Activated effector memory CD4-positive, alpha-beta T cell treated with Interleukin-2 at 50 U/mL for 16 hours (primary cell): ENCODE results near the gene RASD2.
A peak's percentile ranks its signal among the peaks of the same experiment; 100 is the strongest.

Experiments
- DNase-seq: peaks from one replicate; pipeline ENCODE4 v3.0.0-alpha.2; 2020

The RASD2 gene

DNA sequence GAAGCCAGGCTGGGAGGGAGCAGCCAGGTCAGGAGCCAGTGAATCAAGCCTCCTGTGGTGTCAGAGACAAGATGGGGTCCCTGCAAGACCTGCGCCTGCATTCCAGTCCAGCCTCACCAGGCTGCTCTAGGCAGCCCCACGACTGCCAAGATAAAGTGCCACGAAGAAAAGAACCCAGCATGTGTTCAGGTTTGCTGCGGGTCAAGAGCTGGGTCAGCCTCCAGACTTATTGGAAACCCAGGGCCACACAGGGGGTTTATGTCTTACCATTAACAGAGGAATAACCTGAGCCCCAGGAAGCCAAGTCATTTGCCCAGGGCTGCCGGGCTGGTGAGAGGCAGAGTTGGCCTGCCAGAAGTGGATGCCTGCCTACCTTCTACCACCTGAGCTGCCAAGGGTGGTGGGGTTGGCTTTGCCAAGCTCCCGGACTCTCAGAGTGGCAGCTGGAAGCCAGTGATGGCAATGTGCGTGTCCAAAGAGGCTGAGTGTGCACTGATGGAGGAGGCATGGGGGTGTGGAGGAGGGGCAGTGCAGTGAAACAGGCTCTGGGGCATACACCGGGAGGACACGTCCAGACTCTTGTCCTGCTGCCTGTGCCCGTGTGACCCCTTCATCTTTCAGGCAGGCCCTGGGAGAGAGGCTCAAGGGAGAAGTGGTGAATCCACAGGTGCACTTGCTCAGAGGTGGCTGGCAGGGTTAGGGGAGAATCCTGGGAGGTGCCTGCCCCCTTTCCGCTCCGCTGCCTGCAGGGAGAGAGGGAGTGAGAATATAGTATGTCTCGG, 1.7 kb downstream of the RASD2 start:
- DNase-seq: no peak

DNA sequence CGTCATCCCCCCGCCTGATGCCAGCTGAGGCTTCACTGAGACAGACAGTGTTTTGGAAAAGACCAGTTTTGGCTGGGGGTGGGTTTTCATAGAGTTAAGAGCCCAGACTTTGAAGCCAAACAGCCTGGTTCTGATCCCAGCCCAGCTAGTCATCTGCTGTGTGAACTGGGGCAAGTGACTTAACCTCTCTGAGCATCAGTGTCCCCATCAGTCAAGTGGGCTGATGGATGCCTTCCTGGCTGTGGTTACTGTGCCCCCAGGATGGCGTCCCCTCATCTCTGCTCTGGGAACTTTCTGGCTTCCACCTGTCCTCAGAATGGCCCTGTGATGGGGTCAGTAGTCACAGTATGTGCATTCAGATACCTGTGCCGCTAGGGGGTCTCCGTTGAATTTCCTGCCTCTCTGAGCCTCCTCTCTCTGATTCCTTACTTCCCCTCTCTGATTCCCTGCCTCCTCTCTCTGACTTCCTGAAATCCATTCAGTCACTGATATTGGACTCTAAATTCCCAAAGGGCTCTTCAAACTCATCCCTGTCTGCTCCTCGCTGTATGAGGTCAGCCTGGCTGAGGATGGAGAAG, 2.4 kb downstream of the RASD2 start:
- DNase-seq: no peak

DNA sequence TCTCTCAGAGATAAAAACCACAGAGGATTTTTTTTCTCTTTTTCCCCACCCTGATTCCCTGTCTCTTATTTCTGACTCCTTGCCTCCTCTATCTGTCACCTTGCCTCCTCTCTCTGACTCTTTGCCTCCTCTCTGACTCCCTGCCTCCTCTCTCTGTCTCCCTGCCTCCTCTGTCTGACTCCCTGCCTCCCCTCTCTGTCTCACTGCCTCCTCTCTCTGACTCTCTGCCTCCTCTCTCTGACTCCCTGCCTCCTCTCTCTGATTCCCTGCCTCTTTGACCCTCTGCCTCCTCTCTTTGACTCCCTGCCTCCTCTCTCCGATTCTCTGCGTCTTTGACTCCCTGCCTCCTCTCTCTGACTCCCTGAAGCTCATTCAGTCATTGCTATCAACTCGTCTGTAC, 3.1 kb downstream of the RASD2 start:
- DNase-seq: no peak

DNA sequence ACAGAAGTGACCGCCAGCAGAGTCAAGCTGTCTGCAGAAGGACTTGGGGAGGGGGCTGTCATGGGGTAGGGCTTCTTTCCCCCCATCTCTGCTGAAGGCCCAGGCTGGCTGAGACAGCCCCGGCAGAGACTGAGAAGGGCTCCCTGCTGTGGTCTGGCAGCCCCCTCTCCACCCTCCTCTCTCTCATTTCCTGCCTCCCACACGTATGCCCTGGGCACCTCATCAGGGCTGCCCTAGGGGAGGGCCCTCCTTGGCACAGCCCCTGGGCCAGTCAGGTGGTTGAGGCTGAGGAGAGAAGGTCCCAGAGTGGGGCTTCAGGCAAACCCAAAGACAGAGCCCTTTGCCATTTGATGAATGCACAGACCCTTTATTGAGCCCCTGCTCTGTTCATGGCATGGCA, 3.6 kb downstream of the RASD2 start:
- DNase-seq: no peak

DNA sequence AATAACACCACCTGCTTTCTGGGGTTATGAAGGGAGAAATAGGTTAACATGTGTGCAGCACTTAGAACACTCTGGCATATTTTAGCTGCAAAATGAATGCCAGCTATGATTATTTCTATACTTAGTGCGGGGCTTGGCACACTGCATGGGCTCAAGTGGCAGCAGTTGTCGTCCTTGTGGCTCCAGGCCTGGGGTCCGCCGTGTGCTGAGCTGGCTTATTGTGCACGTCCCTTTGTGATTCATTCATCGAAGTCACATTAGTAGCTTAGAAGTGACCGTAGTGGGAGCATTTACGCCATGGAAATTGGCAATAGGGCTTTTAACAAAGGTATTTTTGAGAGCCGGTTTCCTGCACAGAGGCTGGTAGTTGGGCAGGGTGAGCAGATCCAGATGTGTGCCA, 4.2 kb downstream of the RASD2 start:
- no peak for DNase-seq

DNA sequence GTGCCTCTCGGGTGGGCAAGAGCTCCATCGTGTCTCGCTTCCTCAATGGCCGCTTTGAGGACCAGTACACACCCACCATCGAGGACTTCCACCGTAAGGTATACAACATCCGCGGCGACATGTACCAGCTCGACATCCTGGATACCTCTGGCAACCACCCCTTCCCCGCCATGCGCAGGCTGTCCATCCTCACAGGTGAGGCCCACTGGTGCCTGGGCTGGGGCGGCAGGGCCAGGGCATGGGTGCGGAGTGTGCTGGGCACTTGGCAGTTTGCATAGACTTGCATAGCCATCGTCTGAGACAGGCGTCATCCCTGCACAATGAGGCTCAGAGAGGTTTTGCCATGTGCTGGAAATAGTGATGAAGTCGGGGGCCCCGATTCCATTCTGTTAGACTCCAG, 6.3 kb downstream of the RASD2 start:
- DNase-seq: no peak

DNA sequence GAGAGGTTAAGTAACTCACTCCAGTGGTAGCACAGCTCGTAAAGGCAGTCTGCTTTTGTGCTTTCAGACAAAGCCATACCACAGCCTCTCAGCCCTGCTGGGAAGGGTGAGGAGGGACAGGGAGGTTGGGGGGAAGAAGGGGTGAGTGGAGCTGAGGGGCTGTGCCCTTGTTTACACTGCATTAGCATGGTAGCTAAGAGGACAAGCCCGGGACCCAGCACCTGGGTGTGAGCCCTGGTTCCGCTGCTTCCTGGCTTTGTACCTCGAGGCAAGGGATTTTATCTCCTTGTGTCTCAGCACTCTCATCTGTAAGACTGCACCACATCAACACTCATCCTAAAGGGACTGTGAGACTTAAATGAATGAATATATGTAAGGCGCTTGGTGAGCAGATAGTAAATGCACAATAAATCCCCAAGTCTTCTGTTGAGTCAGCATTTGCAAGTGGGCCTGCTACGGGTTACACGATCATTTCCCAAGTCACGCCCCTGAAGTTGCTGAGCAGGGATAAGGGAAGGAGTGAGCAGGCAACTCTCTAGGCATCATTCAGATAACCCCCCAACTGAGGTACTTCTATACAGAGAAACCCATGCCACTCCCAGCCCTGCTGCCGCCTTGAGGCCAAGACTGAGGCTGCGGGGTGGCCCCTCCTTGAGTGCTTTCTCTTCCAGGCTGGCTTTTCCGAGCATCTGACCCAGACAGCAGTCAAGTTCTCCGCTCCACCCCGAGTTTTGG, 7.5 kb downstream of the RASD2 start:
- DNase-seq: no peak

DNA sequence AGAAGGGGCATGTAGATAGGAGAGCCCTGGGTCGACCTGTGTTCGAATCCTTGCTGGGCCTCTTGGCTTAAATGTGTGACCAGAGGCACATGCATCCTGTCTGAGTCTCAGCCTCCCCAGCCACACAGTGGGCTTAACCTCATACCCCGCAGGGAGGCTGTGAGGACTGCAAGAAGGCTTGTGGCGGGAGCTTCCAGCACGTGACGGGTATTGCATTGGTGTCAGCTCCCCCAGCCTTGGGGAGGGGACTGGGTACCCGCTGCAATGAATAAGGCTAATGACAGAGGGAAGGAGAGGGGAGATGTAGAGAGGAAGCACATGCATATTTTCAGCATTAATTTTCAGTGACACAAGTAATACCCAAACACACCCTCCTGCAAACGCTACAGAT, 8.1 kb downstream of the RASD2 start:
- no peak for DNase-seq

DNA sequence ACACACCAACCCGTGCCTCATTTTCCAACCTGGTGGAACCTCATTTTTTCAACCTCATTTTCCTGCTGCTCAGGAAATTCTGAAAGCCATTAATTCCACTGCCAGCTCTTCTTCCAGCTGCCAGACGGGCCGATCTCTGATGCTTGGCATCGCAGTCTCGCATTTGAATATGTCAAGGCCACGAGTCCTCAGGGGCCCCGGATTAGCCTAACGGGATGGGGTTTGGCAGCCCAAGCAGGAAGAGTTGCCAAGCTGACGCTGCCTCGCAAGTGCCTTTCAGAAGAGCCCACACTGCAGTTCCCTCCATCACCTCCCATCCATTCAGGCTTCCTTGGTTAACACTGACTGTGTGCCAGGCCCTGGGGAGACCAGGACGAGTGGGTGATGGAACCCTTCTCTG, 8.7 kb downstream of the RASD2 start:
- no peak for DNase-seq

DNA sequence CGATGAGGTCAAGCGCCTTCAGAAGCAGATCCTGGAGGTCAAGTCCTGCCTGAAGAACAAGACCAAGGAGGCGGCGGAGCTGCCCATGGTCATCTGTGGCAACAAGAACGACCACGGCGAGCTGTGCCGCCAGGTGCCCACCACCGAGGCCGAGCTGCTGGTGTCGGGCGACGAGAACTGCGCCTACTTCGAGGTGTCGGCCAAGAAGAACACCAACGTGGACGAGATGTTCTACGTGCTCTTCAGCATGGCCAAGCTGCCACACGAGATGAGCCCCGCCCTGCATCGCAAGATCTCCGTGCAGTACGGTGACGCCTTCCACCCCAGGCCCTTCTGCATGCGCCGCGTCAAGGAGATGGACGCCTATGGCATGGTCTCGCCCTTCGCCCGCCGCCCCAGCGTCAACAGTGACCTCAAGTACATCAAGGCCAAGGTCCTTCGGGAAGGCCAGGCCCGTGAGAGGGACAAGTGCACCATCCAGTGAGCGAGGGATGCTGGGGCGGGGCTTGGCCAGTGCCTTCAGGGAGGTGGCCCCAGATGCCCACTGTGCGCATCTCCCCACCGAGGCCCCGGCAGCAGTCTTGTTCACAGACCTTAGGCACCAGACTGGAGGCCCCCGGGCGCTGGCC, 11.0 kb downstream of the RASD2 start:
- DNase-seq: no peak

DNA sequence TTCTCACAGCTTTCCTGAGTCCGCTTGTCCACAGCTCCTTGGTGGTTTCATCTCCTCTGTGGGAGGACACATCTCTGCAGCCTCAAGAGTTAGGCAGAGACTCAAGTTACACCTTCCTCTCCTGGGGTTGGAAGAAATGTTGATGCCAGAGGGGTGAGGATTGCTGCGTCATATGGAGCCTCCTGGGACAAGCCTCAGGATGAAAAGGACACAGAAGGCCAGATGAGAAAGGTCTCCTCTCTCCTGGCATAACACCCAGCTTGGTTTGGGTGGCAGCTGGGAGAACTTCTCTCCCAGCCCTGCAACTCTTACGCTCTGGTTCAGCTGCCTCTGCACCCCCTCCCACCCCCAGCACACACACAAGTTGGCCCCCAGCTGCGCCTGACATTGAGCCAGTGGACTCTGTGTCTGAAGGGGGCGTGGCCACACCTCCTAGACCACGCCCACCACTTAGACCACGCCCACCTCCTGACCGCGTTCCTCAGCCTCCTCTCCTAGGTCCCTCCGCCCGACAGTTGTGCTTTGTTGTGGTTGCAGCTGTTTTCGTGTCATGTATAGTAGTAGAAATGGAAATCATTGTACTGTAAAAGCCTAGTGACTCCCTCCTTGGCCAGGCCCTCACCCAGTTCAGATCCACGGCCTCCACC, 11.7 kb downstream of the RASD2 start:
- peak; percentile 69 for DNase-seq

DNA sequence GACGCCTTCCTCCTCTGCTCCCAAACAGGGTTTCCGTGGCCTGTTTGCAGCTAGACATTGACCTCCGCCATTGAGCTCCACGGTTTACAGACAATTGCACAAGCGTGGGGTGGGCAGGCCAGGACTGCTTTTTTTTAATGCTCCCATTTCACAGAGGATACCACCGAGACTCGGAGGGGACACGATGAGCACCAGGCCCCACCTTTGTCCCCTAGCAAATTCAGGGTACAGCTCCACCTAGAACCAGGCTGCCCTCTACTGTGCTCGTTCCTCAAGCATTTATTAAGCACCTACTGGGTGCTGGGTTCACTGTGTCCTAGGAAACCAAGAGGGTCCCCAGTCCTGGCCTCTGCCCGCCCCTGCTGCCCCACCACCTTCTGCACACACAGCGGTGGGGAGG, 12.2 kb downstream of the RASD2 start:
- DNase-seq: no peak

DNA sequence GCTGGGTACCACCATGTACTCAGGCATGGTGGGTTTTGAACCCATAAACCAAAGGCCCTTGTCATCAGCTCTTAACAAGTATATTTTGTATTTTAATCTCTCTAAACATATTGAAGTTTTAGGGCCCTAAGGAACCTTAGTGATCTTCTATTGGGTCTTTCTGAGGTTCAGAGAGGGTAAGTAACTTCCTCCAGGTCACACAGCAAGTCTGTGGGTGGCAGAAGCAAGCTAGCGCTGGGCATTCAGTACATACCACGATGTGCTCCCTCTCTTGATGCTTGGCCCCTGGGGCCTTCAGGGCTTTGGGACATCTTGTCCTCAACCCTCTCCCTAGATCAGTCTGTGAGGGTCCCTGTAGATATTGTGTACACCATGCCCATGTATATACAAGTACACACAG, 12.7 kb downstream of the RASD2 start:
- no peak for DNase-seq

DNA sequence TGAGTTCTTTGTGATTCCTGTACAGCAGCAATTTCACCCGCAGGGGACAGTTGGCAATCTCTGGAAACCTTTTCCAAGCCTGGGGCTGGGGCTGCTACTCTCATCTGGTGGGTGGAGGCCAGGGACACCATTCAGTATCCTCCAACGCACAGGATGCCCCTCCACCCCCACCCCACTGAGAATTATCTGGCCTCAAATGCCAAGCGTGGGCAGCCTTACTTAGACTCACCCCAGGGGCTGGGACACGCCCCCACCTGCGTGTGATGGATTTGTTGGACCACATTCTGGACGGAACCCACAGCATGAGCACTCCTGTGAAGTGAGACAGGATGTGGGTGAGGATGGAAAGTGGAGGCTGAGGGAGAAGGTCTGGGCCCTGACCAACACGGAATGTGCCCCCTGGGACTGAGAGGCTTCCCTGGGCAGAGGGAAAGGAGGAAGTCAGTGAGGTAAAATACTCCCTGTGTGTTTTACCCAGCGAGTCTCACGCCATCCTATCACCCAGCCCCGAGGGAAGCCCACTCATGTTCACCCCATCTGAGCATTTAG, 13.7 kb downstream of the RASD2 start:
- DNase-seq: no peak

DNA sequence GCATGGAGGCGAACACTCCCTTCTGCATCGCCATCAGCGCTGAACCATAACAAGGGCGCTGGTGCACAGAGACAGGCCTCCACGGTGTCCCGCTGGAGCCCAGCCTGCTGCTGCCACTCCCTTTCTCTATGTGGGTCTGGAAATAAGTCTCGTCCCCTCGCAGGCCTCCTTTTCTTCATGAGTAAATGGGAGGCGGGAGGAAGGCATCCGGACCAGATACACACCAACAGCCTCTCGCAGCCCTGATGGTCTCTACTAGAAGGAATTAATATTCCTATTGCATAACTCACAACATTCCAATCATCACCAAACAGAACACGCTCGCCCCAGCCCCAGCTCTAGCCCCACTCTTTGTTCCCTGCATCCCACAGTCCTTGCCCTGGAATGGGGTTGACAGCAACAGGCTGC, 14.9 kb downstream of the RASD2 start:
- no peak for DNase-seq

DNA sequence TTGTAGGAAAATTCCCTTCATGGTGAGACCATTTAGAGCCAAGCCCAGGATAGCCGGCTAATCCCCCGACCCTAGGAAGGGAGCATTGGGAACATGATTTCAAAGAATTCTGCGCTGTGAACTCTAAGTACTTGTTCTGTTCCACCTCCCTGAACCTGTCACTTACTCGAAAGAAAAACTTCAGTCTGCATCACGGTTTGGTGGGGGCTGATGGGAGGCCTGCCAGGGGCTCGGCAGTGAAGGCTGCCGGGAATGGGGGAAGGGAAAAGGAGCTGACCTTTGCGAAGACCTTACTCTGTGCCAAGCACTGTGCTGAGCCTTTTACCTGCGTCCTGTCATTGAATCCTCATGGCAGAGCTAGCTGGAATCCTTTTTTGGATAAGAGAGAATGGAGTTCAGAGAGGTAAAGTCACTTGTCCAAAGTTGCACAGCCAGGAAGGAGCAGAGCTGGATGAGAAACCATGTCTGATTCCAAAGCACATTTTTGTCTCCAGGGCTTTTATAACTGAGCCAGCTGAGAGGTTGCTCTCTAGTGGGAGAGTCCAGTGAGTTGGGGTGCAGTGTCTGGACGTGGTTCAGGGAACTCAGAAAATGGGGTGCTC, 15.4 kb downstream of the RASD2 start:
- DNase-seq: no peak

DNA sequence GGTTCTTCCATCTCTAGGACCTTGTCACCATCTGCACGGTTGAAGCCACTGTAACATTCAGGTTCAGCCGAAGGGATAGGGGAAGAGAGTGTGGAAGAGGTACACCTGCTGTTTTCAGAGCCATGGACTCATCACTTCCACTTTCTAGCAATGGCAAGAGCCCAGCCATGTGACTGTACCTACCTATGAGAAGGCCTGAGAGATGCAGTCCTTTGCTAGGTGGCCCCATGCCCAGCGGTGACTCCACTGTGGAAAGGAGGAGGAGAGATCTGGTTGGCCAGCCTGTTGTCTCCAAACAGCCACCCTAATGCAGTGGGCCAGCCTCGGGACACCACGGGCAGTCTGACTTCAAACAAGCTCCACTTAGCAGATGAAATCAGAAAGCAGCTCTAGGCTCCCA, 16.0 kb downstream of the RASD2 start:
- no peak for DNase-seq

DNA sequence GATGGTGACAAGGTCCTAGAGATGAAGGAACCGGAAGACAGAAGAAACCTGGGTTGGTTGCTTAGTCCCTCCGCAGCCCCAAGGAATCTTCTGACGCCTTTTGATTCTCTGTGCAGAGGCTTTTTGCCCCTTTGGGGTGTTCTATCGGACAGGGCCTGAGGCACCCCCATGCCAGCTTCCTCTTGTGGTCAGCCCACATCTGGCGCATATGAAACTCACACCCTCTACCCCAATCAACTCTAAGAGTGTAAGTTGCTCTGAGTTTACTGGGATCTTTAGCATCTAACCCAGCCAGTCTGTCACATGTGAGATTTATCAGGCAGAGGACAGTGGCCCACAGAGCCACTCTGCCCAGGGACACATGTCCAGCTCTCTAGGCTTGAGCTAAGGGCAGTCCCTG, 17.4 kb downstream of the RASD2 start:
- no peak for DNase-seq

DNA sequence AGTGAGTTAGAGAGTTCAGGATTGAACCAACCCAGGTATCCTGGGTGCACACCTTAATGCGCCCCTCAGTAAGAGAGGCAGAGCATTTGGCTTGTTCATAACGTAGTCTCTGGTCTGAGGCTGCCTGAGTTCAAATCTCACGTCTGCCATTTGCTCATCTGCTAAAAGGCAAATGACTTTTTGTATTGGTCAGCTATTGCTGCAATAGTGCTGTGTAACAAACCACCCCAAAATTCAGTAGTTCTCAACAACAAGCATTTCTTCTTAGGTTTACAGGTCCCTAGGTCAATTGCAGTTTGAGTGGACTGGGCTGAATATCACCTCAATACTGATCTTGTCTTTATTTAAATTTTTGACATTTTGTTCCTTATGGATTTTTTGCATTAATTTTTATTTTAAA, 18.1 kb downstream of the RASD2 start:
- no peak for DNase-seq

DNA sequence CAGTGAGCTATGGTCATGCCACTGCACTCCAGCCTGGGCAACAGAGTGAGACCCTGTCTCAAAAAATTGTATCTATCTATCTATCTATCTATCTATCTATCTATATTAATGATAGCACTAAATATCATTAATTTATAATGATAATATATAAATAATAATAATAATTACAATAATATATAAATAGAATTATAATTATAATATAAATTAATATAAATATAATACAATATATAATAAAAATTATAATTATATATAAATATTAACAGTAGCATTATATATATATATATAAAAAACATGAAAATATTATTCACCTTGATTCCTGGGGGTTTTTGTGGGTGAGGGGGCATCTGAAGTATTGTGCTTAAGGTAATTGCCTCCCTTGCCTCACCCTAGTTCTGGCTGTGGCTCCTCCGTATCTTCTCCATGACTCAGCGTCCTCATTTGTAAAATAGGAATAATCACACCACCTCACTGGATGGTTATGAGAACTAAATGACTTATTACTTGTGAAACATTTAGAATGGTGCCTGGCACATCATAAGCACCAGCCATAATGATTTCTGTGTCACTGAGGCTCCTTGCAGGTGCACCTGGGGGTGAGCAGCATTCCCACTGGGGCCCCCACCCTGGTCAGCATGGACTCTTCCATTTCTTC, 18.8 kb downstream of the RASD2 start:
- DNase-seq: no peak

DNA sequence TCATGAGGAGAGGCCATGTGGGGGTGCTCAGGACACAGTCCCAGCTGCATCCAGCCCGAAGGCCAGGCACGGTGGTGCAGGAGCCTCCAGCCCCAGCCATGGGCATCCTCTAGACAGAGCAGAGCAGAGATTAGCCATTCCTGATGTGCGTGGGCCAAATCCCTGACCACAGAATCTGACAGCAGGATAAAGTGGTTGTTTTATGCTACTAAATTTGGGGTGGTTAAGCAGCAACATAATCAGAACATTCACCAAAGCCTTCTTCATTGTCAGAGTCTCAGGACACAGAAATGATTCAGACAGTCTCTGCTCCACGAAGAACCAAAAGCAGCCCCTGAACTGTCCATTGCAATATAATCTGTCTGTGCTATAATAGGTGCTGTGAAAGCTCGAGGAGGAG, 19.7 kb downstream of the RASD2 start:
- DNase-seq: no peak

DNA sequence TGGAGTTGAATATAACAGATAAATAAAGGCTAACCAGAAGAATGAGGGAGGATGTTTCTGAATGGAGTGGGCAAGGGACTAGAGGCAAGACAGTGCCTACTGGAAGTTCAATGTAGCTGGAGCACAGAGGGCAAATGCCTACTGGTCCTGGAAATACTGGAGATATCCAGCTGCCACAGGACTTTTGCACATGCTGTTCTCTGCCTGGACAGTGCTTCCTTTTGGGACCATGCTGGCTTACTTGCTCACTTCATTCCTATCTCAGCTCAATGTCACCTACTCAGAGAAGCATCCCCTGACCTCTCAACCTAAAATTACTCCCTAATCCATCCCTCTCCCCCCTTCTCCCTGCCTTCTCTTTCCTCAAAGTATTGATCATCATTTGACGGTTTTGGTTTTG, 20.2 kb downstream of the RASD2 start:
- DNase-seq: no peak
